Esophagus muscularis mucosa (tissue), 3 donors: ENCODE data around the gene CLEC19A.

Source experiments
- POLR2A ChIP-seq: fragments of 450-650 bp; IDR thresholded peaks from one replicate; pipeline ENCODE4 v1.6.1; 2017; ENCODE audit warnings: antibody characterized with exemption, moderate library complexity, mild to moderate bottlenecking, low read depth
- POLR2AphosphoS5 ChIP-seq, 2 donors: sonication (generic); formaldehyde crosslinking; IDR thresholded peaks; one replicate each; pipeline ENCODE4 v1.6.1; 2017; ENCODE audit warnings: antibody characterized with exemption in 2 of 2
- TF ChIP-seq, protein P1 (sequence below), 3 experiments: fragments of 200-600 bp in 2 of 3; fragments of 450-650 bp in 1 of 3; sonication (generic) in 2 of 3; IDR thresholded peaks; one replicate each; pipeline ENCODE4 v1.5.1; 2017 to 2019; ENCODE audit warnings: antibody characterized with exemption in 3 of 3, mild to moderate bottlenecking in 2 of 3, moderate library complexity in 1 of 3

DNA sequence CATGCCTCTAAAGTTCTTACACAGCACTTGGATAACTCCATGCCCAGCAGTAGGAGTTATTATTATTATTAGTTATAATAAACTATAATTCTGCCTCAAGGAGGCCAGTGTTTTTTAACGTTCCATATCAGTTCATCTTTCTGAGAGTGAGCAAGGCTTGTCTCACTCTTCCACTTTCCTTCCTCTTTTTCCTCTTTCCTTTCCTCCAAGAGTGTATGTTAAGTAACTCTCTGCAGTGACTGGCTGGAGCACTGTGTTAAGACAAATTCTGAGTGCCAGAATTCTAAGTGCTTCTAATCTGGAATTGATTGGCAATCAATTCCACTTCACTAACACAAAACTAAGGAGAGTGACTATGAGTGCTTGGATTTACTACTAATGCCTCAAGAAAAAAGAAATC lies 16.4 kb downstream of the CLEC19A start:
- no peak for TF ChIP-seq POLR2A
- TF ChIP-seq, protein P1, sequence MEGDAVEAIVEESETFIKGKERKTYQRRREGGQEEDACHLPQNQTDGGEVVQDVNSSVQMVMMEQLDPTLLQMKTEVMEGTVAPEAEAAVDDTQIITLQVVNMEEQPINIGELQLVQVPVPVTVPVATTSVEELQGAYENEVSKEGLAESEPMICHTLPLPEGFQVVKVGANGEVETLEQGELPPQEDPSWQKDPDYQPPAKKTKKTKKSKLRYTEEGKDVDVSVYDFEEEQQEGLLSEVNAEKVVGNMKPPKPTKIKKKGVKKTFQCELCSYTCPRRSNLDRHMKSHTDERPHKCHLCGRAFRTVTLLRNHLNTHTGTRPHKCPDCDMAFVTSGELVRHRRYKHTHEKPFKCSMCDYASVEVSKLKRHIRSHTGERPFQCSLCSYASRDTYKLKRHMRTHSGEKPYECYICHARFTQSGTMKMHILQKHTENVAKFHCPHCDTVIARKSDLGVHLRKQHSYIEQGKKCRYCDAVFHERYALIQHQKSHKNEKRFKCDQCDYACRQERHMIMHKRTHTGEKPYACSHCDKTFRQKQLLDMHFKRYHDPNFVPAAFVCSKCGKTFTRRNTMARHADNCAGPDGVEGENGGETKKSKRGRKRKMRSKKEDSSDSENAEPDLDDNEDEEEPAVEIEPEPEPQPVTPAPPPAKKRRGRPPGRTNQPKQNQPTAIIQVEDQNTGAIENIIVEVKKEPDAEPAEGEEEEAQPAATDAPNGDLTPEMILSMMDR (IDR thresholded peaks at IDR 0.05) = no peak
- TF ChIP-seq POLR2AphosphoS5 (IDR thresholded peaks at IDR 0.05) = no peak
